LNCAP (cell line): ENCODE results near the gene KDELR3.

Source experiments
- TF ChIP-seq, protein P1 (sequence below): fragments of 450-650 bp; IDR thresholded peaks from 2 replicates; pipeline ENCODE4 v1.5.1; 2017; ENCODE audit warnings: mild to moderate bottlenecking

Gene KDELR3

DNA sequence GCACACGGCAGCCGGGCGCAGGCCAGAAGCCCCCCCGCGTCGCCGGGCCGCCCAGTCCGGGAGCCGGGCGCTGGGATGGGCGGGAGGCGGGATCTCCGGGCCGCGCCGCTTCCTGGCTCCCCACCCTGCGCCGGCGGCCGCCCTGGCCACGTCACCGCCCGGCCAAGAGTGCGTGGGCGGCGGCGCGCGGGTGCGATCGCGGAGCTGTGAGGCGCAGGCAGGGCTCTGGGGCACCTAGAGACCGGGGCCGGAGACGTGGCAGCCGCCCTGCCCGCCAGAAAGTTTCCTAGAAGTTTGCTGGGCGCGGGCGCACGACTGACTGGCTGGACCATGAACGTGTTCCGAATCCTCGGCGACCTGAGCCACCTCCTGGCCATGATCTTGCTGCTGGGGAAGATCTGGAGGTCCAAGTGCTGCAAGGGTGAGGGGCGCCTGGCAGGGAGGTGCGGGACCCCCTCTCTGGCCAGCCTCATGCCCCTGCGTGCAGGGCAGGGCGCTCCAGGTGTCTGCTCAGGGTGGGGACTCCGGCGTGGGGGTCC, at the start of gene KDELR3:
Gene KDELR3, plus strand, starts transcription at position 193 of the 539 bp plus-strand sequence. Its CDS starts 138 bp downstream, at position 331.
- TF ChIP-seq, protein P1, sequence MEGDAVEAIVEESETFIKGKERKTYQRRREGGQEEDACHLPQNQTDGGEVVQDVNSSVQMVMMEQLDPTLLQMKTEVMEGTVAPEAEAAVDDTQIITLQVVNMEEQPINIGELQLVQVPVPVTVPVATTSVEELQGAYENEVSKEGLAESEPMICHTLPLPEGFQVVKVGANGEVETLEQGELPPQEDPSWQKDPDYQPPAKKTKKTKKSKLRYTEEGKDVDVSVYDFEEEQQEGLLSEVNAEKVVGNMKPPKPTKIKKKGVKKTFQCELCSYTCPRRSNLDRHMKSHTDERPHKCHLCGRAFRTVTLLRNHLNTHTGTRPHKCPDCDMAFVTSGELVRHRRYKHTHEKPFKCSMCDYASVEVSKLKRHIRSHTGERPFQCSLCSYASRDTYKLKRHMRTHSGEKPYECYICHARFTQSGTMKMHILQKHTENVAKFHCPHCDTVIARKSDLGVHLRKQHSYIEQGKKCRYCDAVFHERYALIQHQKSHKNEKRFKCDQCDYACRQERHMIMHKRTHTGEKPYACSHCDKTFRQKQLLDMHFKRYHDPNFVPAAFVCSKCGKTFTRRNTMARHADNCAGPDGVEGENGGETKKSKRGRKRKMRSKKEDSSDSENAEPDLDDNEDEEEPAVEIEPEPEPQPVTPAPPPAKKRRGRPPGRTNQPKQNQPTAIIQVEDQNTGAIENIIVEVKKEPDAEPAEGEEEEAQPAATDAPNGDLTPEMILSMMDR, result no peak

DNA sequence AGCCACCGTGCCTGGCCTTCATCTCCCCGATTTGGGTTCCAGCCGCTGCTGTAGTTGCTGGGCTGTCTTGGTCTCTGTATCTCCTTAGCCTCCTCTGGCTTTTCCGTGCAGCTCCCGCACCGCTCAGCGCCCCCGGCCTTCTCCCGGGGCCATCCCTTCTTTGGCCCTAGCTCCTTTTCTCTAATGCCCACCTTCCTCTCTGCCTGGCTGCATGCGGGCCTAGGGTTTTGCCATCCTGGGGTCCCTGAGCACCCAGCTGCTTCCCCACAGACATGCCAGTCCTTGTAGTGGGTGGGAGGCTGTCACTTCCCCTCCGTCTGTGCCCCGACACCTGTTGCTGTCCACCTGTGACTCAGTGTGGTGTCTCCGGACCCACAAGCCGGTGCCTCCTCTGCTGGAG, 49.3 kb upstream of the KDELR3 start:
- TF ChIP-seq, protein P1, result no peak

DNA sequence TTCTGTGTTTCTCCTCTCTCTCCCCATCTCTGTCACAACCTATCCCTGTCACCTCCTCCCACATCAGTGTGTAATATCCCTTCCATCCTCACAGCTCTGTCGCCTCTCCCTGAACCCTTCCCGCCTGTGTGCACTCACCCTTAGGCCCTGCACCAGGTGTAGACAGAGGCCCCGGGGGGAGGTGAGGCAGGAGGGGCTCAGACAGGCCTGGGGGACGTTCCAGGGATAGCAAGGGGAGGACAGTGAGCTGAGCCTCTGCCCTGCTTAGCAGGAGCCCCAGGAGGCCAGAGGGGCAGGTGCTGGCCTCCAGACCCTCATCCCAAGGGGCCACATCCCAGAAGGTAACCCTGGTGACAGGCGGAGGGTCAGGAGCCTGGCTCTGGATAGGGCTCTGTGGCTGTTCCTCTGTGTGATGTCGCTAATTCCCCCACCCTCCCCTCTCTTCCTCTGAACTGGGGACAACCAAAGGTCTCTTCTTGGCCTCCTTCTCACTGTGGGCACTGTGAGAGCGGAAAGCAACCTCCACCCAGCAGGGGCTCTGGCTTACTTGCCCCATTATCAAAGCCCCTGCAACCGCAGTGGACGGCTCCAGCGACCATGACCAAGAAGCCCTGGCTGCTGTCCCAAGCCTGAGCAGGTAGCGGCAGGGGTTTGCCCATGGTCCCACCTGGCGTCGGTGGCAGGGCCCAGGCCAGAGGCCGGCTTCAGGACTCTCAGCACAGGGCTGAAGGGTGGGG, 48.6 kb upstream of the KDELR3 start:
- TF ChIP-seq, protein P1, result no peak

DNA sequence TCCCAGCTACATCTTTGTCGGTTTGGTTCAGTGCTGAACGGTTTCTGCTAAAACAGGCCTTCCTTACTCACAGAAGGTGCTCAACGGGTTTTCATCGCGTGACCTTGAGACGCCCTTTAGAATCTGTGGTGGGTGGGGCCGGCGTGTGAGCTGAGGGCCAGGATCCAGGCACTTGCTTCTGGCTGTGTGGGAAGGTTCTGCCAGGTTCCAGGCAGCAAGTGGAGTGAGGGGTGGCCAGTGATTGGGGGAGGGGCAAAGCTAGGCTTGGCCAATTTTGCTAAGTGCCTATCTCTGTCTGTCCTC, 48.1 kb upstream of the KDELR3 start:
- TF ChIP-seq, protein P1, result no peak

DNA sequence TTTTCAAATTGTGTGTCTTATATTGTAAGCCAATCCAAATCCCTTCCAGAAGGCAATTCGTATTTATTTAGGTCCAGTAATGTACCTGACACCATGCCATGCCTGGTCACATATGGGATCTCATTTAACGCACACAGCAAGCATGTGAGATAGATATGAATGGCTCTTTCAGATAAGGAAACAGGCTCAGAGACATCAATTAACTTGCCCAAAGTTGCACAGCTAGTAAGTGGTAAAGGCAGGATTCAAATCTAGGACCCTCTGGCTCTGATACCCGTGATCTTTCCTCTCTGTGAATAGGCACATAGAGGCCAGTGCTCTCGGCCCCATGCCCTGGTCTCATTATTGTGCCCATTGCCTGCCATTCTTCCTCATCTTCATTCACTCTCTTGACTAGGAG, 47.2 kb upstream of the KDELR3 start:
- TF ChIP-seq, protein P1, result no peak

DNA sequence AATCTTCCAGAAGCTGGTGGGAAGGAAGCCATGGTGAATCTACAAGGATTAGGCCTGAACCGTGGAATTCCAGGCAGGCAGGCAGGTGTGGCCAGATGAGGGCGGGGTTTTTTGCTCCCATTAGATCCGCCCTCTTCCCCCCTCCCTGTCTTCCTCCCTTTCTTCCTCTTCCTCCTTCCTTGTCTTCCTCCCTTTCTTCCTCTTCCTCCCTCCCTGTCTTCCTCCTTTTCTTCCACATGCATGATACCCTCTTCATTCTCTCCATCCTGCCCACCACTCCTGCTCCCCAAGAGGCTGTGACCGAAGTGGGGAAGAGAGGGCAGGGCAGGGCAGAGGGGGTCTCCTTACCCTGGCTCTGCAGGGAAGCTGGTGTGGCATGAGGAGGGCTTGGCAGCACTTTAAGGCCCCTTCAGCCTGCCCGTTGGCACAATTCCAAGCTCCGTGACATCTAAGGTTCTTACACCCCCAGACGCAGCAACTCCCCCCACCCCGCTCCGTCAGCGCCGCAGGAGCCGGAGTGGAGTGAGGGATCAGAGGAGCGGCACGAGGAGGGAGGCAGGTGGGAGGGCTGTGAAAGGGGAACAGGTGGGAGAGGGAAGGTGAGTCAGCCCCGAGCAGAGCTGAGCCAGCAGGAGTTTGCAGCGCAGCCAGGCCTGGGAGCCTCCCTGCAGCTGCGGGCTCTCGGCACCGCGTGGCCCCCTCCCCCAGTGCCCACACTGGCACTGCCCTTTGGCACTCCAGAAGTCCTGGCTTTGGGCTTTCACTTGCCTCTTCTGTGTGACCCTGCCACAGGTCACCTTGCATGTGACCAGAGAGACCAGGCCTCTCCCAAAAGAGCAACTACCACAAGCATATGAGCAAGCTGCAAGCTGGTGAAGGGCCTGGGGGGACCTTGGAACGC, 45.0 kb upstream of the KDELR3 start:
- TF ChIP-seq, protein P1, result no peak

DNA sequence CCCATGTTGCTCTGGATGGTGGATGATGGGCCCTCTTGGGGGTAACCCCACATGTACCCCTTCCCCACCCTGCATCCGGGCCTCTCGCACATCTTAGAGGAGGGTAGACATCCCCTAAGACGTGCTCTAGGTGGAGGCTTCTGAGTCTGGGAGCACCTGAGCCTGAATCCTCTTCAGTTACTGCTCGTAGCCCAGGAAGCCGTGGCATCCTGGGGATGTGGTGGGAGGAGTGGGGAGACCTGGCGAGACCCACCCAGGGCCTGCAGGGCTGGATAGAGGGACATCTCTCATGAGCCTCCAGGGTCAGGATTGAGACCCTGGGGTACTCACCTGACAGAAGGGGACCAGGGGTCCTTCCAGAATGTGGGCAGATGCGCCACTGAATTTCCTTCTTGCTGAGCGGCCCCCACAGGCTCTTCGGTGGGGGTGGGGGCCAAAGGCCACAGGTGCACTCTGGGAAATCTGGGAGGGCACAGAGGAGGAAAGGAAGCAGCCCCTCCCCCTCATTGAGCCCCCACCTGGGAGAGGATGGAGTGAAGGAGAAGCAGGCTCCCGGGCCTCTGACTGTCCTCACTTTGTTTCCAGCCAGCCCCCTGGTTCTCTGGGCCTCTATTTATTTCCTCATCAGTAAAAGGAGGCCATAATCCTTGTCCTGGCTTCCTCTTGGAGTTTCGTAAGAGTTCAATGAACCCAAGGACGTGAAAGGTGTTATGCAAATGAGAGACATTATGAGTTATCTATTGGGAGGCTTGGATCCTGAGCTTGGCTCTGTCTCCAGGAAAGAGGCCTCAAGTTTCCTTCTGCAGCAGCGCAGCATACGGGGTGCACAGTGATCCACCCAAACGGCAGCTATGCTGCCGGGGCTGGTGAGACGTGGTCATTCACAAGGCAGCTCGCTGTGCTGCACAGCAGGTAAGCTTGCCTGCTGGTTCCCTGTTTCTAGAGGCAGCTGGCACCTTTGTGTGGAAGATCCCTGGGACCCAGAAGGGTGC, 44.1 kb upstream of the KDELR3 start:
- TF ChIP-seq, protein P1, result no peak
